DMS53 (cell line): ENCODE results near the gene HIC2.
"Not testable (repeated sequence)": the region's sequence is repeated elsewhere in the genome, so short reads cannot be mapped to it uniquely, and the experiment has no call there.

Experiments used
- DNase-seq: peaks from one replicate; lab custom pipeline; 2025; lab: John Stamatoyannopoulos, UW

Gene HIC2

DNA sequence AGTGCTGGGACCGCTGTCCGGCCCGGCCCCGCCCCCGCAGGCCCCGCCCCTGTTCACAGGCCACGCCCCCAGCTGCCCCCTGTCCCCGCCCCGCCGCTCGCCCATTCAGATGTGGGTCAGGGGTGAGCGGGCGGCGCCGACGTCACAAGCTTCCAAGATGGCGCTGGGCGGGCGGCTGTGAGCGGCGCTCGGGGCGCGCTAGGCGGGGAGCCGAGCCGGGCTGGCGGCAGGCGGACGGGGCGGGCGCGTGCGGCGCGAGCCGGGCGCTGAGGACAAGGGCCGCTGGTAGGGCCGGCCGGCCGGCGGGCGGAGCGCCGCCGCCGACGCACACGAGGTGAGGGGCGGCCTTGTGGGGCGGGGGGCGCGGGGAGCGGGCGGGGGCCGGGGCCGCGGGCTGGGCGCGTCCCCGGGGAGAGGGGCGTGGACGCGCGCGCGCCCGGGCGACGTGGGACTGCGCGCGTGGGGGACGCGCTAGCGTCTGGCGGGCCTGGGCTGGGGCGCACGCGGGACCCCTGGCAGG is at the start of gene HIC2:
HIC2 (plus strand) TSS at position 145 of the 520 bp plus-strand sequence. CDS start 25,461 bp downstream, outside the sequence.
- DNase-seq: not testable (repeated sequence)

- DNase-seq: not testable (repeated sequence)
These were observed 48.4 kb upstream of the HIC2 start for GRCh38 chr22:21368603-21369310.

GRCh38 chr22:21375880-21376279 is 41.3 kb upstream of the HIC2 start:
- not testable (repeated sequence) for DNase-seq

- not testable (repeated sequence) for DNase-seq
These were observed 33.3 kb upstream of the HIC2 start, which contains the start of gene RIMBP3B for GRCh38 chr22:21383701-21384467. RIMBP3B (plus strand) TSS chr22:21383751; CDS start chr22:21383859, 108 bp downstream.

- DNase-seq: not testable (repeated sequence)
These were observed 32.5 kb upstream of the HIC2 start for GRCh38 chr22:21384468-21385357.

DNA sequence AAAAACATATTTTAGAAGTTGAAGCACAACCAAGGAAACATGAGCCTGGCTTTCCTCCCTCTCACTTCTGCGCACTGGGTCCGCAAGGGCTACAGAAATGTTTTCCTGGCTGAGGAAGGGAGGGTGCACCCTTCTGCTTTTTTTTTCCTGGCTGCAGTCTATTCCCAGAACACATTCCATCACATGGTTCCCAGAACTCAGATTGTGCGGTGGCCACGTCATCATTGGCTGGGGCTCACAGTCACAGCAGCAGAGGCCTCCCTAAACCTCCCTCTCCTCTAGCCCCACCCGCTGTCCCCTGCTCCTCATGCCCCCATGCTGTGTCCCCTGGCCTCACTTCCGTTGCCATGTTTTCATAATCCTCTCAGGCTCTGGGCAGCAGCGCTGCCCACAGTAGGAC is 27.7 kb upstream of the HIC2 start:
- DNase-seq: not testable (repeated sequence)

GRCh38 chr22:21390013-21390412 is 27.2 kb upstream of the HIC2 start:
- not testable (repeated sequence) for DNase-seq

DNA sequence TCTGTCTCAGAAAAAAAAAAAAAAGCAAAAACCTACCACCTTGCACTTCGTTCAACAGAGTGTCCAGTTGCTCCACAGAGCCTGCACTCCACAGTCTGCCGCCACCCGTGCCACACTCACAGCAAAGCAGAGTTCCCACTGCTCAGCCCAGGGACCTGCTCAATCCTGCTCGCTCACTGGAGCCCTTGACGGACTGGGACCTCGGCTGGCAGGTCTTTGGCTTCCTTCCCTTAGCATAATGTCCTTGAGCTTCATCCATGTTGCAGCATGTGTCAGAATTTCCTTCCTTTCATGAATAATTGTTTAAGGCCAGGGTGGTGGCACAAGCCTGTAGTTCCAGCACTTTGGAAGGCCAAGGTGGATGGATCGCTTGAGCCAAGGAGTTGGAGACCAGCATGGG is 22.6 kb upstream of the HIC2 start:
- not testable (repeated sequence) for DNase-seq

GRCh38 chr22:21401197-21401969 is 15.8 kb upstream of the HIC2 start:
- not testable (repeated sequence) for DNase-seq

DNA sequence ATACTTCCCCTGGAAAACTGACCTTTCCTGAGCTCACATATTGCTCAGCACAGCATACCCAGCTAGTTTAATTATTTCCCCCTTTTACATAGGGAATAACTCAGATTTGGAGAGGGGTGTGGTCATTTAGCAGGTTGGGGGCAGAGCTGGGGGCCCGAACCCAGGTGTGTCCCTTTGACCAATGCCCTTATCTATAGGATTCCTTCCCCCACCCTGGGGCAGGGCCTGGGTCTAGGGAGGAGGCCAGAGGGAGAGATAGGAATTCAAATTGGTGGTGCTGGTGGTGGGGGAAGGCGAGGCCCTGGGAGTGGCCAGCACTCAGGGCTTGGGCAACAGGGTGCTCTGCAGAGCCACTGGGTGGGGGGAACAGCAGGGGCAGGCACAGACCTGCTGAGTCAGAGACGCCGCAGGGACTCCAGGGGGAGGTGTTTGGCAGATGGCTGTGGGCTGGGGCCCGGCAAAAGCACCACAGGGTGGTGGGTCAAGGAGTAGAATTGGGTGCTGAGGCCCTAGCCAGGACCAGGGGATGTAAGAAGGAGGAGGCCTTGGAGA is 14.3 kb upstream of the HIC2 start:
- not testable (repeated sequence) for DNase-seq

- DNase-seq: not testable (repeated sequence)
These were observed 10.0 kb upstream of the HIC2 start for GRCh38 chr22:21407139-21407538.

DNA sequence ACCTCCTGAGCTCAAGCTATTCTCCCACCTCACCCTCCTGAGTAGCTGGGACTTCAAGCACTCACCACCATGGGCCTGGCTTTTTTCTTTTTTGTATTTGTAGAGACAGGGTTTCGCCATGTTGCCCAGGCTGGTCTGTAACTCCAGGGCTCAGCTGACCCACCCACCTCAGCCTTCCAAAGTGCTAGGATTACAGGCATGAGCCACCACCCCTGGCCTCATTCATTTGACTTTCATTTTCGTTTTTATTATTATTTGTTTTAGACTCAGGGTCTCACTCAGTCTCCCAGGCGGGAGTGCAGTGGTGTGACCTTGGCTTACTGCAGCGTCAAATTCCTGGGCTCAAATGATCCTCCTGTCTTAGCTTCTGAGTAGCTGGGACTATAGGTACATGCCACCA is 9.4 kb upstream of the HIC2 start:
- DNase-seq: not testable (repeated sequence)

- DNase-seq: not testable (repeated sequence)
These were observed 796 bp upstream of the HIC2 start for GRCh38 chr22:21416375-21416774.

DNA sequence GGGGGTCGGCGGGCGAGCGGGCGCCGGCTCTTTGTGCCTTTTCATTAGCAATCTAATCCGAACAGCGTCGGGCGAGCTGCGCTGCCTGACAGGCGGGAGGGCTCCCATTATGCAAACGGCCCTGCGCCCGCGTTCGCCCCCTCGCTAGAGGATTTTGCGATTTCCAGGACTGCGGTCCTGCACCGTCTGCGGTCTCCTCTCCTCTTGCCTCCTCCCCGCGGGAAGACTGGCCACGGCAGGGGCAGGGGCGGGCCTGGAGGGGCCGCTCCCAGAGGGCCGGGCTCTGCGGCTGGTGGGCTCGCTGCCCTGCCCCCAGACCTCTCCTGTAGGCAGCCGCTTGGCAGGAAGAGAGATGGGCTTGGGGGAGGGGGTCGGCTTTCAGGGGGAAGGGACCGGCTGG is 682 bp downstream of the HIC2 start:
- not testable (repeated sequence) for DNase-seq

- DNase-seq: not testable (repeated sequence)
These were observed 1.9 kb downstream of the HIC2 start for GRCh38 chr22:21418974-21419638.

DNA sequence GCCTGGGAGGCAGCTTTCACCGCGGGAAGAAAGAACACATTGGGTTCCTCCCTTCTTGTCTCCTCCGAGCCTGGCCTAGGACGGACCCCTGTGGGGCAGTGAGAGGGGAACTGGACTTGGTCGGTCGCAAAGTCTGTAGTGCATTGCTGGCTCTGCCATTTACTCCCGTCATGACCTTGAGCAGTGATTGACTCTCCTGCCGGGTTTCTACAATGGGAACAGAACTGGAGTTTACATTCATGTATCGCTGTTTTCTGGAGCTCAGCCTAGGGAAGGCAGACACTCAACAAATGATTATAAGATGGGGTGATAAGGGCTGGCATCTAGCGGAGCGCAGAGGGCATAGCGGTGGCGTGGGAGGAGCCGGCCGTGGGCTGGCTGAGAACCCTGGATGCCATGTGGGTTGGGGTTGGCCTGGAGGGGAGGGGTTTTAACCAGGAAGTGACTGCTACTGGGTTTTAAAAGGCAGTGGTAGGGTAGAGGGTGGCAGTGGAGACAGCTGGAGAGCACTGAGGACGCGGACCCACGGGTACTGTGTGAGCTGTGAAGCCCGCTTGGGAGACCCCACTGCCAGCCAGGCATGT is 3.1 kb downstream of the HIC2 start:
- DNase-seq: not testable (repeated sequence)

- DNase-seq: not testable (repeated sequence)
These were observed 7.0 kb downstream of the HIC2 start for GRCh38 chr22:21424084-21424709.

- DNase-seq: not testable (repeated sequence)
These were observed 17.4 kb downstream of the HIC2 start for GRCh38 chr22:21434378-21435233.
